ENCODE measurements around the gene LRRC51.

Gene LRRC51

GRCh38 chr11:72111300-72112142 lies 30.9 kb downstream of the LRRC51 start:
- DNase-seq = no peak

GRCh38 chr11:72112143-72112977 lies 31.7 kb downstream of the LRRC51 start, which contains the start of gene ANAPC15:
TSS of gene ANAPC15 (minus strand) at chr11:72112695. CDS start at chr11:72111276, 1,419 bp downstream.
- peak; percentile 100 for DNase-seq

DNA sequence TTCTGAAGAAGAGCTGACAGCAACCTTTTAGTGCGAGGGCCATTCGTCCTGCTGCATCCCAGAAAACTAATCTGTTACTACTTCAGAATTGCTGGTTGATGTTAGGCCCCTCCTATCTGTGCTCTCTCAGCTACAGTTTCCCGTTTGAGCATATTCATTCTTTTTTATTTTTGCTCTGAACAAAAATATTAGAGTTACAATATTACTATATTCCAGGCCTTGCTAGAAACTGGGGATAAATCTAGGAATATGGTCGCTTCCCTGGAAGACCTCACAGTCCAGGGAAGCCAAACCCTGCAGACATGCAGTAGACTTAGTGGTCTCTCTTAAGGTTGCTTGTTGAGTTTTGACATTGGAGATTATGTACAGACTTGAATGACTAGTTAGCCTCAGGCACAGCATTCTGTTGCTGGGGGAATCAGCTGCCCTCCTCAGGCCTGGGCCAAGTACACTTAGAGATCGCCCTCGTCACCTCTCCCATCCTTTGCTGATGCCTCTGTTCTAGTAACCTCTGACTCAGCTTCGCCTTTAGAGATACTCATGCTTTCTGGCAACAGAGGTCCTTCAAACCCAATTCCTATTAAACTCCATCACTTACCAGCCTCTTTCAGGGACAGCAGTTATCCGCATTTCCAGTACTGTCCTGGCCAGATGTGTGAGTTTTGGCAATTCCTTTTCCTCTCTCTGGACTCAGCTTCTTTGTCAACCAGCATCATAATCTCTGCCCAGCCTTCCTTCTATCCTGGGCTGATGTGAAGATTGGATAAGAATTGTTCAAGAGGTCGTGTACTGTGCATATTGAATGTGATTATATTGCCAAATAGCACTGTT lies 32.5 kb downstream of the LRRC51 start:
- DNase-seq = no peak

GRCh38 chr11:72114570-72114969 lies 33.9 kb downstream of the LRRC51 start:
- DNase-seq = no peak

GRCh38 chr11:72116019-72116755 lies 35.5 kb downstream of the LRRC51 start:
- no peak for DNase-seq

- peak; percentile 43 for DNase-seq
These were observed 38.5 kb downstream of the LRRC51 start for GRCh38 chr11:72119198-72119597.

- no peak for DNase-seq
These were observed 40.3 kb downstream of the LRRC51 start for GRCh38 chr11:72120930-72121329.

GRCh38 chr11:72122607-72123006 lies 42.0 kb downstream of the LRRC51 start:
- no peak for DNase-seq

- no peak for DNase-seq
These were observed 42.5 kb downstream of the LRRC51 start for GRCh38 chr11:72123117-72123653.

DNA sequence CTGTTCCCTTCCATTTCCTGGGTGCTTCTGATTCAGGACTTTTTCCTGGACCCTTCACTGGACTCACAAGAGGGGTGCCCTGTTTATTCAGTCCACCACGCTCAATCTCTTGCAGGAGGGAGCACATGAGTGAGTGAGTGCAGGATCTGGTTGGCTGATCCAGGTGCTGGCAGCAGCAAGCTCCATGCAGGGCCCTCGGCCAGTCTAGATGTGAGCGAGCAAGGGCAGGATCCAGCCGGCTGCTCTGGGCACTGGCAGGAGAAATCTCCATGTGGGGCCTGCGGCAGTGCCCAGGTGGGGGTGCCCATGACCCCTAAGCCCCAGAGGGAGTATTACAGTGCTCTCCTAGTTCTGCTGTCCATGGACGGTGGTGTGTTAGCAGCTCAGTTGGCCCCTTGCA lies 43.4 kb downstream of the LRRC51 start:
- DNase-seq = no peak

DNA sequence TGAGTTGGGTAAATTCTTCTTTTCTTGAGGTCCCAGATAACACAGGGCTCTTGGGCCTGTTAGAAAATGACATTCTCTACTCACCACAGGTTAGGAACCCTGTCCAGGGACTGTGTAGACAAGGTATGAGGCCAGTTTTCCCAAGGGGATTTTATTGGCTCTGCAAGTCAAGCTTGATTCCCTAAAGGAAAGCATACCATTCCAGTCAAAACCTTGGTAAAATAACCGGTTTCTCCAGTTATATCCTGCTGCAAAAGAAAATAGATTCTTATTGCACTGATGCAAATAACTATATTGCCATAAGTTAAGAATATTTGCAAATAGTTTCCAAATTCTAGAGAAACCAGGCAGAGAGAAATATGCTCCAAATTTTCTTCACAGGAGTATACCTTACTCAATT lies 45.3 kb downstream of the LRRC51 start:
- DNase-seq = no peak

- DNase-seq = no peak
These were observed 47.3 kb downstream of the LRRC51 start for GRCh38 chr11:72127923-72128322.

DNA sequence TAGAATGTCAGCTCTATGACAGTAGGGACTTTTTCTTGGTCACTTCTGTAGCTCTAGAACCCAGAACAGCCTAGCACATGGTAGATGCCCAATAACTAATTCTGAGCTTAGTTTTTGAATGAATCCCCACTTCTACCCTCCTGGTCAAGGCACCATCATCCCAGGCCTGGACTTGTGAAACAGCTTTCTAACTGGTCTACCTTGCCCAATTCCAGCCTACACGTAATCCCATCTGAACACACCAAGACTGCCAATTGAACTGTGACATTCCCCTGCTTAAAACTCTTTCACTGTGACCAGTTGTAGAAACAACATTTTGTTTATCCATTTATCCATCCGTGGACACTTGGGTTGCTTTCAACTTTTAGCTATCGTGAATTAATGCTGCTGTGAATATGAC lies 48.7 kb downstream of the LRRC51 start:
- no peak for DNase-seq

- peak; percentile 75 for DNase-seq
These were observed 52.0 kb downstream of the LRRC51 start for GRCh38 chr11:72132646-72133045.

DNA sequence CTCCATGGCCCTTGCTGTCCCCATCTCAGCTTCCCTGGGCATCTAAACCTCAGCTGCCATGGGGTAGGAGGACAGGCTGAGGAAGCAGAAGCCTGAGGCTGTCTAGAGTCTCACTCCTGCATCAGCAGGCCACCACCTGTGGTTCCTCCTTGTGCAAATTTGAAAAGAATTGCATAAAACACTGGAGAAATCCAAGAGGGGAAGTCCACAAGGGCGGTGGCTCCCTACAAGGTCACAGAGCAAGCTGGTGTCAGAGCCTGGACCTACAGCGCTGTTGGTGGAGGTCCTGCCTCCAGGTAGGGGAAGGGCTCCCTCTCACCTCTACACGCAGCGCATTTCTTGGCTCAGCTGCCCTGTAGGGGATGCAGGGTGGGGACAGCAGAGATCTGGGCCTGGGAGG lies 54.8 kb downstream of the LRRC51 start, which contains the start of gene FOLR3:
FOLR3 (plus strand) TSS at position 253 of the 400 bp plus-strand sequence. CDS start 228 bp downstream, outside the sequence.
- peak; percentile 59 for DNase-seq

DNA sequence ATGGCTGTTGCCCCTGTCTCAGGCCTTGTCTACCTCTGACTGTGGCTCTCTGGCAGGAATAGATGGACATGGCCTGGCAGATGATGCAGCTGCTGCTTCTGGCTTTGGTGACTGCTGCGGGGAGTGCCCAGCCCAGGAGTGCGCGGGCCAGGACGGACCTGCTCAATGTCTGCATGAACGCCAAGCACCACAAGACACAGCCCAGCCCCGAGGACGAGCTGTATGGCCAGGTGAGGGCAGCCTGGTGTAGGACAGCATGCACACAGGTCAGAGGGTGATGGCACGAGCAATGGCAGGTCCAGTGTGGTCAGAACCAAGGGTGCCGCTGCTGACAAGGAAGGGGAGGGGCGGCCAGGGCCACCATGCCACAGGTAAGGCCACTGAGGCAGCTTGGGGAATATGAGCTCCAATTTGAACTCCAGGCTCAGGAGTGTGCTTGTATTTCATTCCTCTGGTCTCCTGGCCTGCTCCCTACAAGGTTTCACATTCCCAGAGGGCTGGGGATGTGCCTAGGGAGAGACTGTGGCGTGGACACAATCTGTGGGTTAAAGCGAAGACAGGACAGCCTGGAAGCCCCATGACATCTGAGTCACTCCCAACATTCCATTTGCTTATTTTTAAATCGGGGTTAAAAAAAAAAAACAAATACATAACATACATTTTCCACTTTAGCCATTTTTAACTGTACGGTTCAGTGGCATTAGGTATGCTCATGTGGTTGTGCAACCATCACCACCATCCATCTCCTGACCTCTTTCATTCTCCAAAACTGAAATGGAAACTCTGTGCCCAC lies 55.4 kb downstream of the LRRC51 start:
- DNase-seq = no peak

DNA sequence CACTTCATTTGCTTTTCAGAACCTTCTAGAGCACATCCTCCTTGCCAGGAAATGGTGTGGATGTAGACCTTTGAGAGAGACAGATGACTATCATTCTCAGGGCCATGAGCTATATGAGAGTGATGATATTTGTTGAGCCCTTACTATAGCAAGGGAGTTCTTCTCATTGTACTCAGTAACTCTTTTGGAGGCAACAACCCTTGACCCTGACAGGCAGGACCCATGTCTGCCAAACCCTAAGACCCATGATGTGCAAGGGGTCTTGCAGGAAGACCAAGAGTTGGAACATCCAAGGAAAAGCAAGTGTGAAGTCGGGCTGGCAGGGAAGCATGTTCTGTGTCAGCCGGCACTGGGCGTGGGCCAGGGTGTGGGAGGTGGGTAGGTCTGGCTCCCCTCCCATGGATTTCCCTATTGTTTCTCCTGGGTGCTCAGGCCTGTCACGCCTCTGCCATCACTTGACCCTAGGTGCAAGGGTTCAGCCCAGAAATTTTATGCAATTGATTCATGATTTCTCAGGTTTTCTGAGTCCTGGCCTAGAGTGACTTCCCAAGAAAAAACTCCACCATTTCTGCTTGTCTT lies 56.1 kb downstream of the LRRC51 start:
- DNase-seq = peak; percentile 43

DNA sequence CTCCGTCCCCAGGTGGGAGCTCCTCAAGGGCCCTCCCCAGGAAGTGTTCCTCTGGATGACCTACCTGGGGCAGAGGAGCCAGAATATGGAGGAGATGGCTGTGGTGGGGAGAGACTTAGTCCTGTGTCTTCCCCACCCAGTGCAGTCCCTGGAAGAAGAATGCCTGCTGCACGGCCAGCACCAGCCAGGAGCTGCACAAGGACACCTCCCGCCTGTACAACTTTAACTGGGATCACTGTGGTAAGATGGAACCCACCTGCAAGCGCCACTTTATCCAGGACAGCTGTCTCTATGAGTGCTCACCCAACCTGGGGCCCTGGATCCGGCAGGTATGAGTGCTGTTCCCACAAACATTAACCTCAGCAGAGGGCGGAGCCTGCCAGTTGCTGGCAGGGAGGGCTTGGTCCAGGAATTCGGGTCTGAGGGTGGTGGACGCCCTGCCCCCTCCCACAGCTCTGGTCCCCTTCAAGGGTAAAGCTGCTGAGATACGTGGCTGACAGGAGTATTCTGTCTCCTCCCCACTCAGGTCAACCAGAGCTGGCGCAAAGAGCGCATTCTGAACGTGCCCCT lies 58.3 kb downstream of the LRRC51 start:
- no peak for DNase-seq

GRCh38 chr11:72139500-72139899 lies 58.9 kb downstream of the LRRC51 start:
- no peak for DNase-seq

DNA sequence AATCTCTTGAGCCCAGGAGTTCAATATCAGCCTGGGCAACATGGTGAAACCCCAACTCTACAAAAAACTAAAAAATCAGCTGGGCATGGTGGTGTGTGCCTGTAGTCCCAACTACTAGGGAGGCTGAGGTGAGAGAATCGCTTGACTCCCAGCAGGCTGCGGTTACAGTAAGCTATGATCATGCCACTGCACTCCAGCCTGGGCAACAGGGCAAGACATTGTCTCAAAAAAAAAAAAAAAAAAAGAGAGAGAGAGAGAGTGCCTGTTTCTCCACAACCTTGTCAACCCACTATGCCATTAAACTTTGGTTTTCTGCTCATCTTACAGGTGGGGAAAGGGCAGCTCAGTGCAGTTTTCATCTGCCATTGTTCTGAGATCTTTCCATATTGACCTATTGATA lies 60.0 kb downstream of the LRRC51 start:
- DNase-seq = no peak

Measured in inflammatory macrophage treated with lipopolysaccharide for 4 hours (primary cell).